Stimulated activated CD4-positive, alpha-beta T cell treated with anti-CD3 and anti-CD28 coated beads, Interleukin-4, amount 100 ng/mL, for 1 hour (primary cell): ENCODE measurements around the gene PYGL.
"Not testable (repeated sequence)": the region's sequence is repeated elsewhere in the genome, so short reads cannot be mapped to it uniquely, and the experiment has no call there.

Experiments
- DNase-seq: peaks from one replicate; pipeline ENCODE4 v3.0.0-alpha.2; 2020

Gene PYGL

DNA sequence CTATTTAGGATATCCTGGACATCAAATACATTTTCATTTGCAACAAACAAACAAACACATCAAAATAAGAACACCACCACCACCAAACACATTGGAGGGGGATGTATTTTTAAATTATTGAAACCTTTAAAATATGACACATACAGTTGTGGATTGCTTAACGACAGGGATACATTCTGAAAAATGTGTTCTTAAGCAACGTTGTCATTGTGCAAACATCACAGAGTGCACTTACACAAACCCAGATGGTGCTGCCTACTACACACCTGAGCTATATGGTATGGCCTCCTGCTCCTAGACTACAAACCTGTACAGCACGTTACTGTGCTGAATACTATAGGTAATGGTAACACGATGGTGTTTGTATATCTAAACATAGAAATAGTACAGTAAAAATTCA lies 19.4 kb downstream of the PYGL start:
- no peak for DNase-seq

DNA sequence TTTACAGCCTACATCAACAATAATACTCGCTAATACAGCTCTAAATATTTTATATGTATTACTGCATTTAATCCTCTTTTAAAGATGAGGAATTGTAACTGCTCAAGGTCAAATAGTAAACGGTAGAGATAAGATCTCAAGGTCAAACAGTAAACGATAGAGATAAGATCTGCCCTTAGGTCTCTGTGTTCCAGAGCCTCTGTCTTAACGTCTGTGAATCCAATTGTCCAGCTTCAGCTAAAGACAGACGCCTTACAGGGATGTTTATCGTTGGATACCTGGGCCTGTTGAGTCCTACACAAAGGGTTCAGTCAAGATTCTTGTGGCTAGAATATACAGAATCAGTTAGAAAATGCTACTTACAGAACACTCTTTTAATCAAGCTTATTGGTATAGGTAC lies 20.0 kb downstream of the PYGL start:
- DNase-seq, result no peak

DNA sequence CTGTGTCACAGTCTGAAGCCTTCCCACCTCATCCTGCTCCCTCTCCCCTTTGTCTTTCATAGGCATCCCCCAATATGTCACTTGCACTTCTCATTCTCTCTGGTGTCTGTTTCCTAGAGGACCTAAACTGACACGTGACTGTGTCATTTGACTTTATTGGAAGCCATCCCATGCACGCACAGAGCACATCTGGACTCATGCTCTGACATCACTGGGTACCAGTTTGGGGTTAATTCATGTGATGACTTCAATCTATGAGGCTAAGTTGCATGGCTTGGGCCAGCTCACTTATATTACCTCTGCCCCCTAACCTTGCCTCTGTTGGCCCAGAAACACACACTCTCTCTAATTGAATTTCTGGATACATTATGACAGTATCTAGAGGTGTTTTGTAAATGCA lies 21.5 kb downstream of the PYGL start:
- DNase-seq, result no peak

DNA sequence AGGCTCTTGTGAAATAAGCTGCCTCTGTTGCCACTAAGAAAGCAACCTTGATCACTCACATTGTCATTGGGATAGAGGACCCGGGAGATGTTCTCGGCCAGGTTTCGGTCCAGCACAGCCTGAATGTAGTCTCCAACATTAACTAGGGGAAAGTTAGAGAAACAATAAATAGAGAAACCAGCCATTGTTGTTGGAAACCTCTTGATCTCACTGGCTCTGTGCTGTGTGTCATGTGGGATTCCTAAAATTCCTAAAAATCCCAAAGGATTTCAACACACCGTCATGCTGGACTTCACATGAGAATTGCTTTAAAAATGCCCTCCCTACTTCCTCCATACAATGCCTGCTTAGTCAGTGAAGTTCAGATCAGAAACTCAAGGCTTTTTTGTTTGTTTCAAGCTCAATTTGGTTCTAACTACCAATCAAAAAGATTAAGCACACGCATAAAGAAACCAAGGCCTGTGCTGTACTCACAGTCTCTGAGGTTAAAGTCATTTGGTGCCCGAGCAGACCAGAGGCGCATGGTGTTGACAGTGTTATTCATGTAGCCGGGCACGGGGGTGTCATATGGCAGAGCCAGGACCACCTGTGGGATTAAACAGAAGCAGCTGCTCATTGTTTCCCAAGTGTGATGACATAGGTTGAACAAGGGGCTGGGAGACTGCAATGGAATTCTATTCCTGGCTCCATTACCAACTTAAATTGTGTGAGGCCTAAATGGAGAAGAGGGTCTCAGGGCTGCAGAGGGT lies 23.6 kb downstream of the PYGL start:
- no peak for DNase-seq

DNA sequence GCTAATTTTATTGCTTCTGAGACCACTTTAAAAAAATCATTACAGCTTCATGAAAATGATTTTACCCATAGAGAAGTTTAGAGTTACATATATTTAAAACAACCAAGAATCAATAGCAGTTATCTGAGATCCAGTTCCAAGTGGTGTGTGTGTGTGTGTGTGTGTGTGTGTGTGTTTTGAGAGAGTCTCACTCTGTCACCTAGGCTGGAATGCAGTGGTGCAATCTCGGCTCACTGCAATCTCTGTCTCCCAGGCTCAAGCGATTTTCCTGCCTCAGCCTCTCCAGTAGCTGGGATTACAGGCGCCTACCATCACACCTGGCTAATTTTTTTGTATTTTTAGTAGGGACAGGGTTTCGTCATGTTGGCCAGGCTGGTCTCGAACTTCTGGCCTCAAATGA lies 24.8 kb downstream of the PYGL start:
- DNase-seq, result not testable (repeated sequence)

DNA sequence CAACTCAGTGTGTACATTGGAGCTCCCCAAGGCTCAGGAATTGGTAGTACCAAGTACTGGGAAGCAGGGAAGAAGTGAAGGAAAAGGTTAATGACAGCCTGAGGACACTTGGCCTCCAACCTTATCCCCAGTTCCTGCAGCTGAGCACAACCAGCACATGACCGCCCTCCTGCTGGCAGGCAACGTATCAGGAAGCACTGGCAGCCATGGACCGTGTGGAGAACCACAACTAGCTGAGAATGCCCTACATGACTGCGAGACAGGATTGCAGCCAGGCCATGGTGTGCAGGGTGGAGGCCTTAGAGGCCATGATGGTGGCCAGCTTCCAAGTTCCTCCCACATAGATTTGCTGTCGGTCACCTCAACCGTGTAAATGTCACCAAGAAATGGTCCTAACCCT lies 26.8 kb downstream of the PYGL start:
- no peak for DNase-seq

DNA sequence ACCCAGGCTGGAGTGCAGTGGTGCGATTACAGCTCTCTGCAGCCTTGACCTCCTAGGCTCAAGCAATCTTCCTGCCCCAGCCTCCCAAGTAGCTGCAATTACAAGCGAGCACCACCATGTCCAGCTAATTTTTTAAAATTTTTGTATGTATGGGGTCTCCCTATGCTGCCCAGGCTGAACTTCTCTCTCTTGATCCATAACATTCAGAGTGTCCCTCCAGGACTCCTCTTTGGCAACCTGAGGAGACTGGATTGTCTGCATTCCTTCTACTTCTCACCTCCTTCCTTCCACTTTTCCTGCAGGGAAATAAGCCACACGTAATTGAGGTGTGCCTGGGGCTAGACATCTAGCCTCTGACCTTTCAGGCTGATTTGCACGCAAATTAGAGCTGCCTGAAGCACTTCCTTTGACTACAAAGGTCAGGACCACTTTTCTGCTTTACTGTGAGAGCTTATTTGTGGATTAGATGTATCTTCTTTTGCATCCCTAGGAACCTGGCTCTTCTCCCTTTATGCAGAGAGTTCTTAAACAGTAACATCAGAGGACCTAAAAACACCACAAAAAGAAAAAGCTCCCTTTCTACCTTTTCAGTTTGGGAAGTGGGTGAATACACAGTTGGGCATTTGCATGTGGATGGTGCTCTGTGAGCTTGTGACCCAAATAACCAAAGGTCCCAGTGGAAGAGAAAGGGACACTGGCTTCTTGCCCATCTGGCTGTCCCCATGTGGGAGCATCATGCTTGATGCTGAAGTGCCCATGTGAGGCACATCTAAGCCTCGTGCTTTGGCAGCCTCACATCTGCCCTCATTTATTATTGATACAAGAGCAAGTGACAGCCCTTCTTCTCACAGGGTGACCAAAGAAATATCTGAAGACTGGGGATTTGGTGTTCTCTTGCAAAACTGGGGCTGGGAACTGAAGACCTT lies 33.5 kb downstream of the PYGL start:
- no peak for DNase-seq

DNA sequence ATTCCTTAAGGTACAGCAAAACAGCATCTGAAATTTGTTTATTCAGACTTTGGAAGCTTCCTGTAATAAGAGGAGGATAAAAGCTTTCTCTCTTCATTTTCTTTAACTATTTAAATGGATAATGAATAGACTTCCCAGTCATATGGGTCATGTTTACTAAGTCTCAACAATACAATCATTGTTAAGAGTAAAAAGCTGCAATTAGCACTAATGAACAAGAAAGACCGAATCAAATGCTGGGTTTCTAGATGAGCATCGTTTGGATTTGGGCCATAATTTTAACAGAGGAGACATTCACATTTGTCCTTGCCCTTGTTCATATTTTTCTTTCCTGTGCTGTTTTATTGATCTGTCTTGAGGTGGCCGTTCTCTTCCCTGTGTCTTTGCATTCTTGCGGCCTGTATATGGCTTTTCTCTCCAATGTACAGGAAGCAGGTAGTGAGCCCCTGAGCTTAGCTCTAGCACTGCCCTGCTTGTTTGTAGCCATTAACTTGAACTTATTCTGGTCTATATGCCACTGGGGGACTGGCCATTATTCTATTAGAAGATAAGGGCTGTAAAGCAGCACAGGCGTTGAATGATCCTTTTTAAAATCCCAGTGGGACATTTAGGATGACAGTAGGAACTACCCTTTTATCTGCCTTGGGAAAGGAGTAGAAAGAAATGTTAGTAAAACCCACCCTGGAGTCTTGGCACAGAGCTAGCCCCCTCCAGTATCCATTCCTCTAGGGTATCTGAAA lies 37.8 kb downstream of the PYGL start:
- DNase-seq, result no peak

DNA sequence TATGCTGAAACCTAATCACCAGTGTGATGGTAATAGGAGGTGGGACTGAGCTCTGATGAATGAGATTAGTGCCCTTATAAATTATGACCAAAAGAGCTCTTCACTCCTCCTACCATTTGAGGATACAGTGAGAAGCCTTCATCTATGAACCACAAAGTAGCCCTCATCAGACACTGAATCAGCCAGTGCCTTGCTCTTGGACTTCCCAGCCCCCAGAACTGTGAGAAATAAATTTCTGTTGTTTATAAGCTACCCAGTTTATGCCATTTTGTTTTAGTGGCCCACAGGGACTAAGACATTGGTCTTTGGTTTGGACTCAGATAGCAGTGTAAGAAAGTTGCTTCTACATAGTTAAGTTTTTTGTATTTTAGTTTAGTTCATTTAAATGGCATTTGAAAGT lies 39.6 kb downstream of the PYGL start:
- no peak for DNase-seq

DNA sequence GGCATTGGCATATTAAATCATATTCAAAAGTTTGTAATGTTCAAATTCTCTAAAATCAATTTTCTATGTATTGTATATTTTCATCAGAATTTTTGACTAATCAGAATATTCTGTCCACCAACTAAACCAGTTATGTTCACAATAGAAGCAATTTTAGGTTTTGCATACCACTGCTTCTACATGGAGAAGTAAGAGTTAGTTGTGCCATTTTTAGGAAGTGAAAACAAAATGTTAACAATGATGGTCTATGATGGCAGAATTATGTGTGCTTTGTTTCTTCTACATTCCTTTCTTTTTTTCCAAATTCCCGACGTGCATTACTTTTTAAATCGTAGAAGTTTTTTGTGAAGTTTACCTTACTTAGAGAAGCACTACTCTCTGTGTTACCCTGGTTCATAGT lies 42.9 kb downstream of the PYGL start:
- DNase-seq, result no peak

DNA sequence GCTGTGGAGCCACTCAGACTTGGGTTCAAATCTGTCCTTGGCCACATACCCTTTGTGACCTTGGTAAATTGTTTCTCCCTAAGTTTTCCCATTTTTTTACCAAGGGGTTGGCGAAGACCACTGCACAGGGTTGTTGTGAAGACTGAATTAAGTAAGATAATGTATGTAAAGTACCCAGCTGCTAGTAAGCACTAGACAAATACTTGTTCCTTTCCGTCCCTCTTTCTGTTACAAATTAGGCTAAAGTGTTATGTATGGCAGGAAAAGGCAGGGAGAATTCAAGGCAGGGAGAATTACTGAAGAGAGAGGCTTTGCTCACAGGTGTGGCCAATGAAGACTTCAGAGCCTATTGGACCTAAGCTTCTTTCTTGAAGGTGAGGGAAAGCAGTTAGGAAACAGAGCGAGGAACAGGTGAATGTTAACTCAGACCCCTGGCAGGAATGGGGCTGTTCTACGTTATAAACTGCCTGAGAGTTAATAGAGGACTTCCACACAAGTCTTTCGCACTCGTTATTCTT lies 46.6 kb downstream of the PYGL start:
- DNase-seq, result no peak

DNA sequence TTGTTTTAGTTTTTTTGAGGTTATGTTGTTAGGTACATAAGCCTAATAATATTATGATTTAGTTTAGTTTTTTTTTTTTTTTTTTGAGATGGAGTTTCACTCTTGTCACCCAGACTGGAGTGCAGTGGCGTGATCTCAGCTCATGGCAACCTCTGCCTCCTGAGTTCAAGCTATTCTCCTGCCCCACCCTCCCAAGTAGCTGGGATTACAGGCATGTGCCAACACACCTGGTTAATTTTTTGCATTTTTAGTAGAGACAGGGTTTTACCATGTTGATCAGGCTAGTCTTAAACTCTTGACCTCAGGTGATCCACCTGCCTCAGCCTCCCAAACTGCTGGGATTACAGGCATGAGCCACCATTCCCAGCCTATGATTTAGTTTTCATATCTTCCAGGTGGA lies 47.3 kb downstream of the PYGL start:
- not testable (repeated sequence) for DNase-seq

DNA sequence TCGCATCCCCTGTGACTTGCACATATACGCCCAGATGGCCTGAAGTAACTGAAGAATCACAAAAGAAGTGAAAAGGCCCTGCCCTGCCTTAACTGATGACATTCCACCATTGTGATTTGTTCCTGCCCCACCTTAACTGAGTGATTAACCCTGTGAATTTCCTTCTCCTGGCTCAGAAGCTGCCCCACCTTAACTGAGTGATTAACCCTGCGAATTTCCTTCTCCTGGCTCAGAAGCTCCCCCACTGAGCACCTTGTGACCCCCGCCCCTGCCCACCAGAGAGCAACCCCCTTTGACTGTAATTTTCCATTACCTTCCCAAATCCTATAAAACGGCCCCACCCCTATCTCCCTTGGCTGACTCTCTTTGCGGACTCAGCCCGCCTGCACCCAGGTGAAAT lies 47.9 kb downstream of the PYGL start:
- not testable (repeated sequence) for DNase-seq

DNA sequence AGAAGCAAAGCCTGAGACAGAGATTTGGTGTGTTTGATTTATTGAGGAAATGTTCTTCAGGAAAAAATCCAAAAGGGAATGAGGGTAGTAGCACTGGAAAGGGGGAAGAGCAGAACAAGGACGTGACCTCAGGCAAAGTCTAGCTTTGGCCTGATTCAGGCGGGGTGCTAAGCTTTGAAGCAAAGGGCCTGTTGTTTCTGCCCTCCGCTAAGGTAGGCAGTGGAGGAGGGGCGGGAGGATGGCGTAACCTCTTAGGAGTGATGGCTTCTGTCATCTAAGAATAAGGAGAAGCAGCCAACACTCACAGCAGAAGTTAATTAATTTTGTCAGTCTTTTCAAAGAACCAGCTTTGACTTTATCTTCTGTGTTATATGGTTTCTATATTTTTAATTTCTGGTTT lies 52.0 kb downstream of the PYGL start:
- no peak for DNase-seq

DNA sequence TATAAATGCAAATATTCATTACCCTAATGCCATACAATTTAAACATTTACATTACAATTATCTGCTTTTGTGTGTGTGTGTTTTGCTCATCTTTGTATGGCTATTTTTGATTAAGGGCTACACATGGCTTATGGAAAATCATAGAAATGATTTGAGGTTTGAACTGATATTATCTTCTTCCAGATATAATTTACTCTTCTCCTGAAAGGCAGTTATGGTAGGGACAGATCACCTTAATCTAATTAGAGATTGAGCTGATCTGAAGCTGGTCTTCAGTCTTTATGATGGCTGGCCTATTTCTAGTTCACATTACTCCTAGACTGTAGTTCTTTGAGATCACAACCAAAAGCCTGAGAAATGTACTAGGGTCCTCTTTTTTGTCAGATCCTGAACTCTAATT lies 56.8 kb downstream of the PYGL start:
- no peak for DNase-seq

DNA sequence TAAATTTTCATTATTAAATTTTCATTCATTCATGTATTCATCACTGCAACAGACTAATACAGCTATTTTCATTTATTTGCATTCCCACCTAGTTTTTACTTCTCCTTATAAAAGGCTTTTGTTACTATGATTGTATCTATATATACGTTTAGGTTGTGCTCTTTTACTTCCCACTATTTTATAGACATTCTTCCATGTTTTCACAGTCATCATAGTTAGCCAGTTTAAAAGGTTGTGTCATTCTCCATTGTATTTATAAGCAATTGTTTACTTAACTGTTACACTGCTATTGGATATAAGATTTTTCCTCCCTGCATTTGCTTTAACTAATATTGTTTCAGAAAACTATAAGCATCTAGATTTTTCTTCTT lies 60.5 kb downstream of the PYGL start:
- DNase-seq, result no peak

DNA sequence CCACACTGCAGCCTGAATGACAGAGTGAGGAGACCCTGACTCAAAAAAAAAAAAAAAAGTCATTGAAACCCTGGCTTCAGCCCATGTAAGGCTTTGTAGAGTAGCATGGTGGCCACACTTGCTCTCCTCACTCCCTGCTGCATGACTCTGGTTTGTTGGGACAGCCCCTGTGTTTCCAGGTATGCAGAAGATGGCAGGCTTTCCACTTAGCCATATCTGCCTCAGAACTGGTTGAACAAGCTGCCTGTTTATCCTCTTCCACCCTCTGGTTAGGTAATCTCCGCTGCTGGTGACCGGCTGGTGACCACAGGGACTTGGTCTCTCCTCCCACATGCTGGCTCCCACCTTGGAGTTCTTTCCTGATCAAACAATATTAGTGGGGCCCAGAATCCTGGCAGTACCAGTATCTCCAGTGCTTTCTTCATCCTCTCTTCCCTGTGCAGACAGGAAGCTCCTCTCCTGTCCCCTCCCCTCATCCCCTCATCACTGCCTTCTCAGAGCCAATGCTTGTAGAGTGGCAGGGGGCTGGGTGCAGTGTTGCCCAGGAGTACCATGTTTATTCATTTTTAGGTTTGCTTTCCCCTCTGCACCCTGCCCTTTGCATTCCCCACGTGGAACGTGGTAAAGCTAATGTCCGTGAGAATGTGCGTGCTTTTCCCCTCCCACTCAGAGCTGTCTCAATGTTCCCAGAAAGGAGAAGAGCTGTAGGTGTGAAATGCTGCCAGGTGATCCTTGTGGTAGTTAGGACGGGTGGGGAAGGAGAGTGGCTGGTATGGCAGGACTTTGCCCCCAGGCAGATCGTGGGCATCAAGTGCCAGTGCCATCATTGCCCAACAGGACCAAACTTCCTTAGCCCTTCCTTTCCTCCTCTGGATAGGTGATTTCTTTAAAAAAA lies 61.1 kb downstream of the PYGL start:
- DNase-seq, result no peak

DNA sequence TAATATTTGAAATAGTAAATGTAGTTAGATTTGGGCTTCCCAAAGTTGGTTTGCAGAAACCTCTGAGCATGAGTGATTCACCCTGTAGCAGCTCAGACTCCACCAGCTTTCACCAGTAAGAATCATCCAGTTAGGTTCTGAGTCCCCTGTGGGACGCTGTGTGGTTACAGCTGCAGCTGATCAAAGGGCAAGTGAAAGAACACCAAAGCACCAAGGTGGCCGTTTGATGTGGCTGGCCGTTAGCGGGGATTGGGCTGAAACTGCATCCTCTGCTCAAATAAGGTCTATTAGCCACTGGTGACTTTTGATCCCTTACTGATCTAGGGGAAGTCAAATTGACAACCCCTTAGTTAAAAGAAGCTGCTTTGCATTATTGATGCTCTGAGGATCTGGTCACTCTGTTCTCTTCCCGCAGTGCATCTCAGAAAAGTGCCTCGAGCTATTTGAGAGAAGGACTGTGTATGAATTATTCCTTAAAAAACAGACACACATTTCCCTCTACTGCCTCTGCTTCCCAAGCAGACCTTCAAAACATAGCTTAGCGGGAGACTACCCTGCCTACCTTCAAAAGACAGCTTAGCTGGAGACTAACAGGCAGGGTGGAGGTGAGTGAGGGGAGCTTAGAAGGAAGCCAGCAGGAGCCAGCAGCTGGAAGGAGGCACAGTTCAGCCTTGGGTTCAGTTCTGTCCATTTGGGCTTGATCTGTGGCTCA lies 68.8 kb downstream of the PYGL start:
- DNase-seq, result peak; percentile 45

DNA sequence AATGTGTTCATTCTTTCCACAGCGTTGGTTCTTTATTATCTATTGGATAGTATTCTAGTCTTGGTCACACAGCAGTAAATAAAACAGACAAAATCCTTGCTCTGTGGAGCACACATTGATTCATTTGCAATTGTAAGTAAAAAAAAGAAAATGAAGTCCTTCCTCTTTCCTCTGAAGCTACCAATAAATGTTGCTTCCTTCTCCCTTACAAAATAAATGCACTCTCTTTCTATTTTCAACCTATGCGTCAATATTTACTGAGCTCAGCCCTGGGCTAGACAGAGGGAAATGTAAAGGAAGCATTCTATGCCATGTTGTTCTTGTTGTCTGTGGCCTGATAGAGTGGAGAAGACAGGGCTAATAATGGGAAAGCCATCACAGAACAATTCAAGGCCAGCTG lies 69.5 kb downstream of the PYGL start:
- no peak for DNase-seq

DNA sequence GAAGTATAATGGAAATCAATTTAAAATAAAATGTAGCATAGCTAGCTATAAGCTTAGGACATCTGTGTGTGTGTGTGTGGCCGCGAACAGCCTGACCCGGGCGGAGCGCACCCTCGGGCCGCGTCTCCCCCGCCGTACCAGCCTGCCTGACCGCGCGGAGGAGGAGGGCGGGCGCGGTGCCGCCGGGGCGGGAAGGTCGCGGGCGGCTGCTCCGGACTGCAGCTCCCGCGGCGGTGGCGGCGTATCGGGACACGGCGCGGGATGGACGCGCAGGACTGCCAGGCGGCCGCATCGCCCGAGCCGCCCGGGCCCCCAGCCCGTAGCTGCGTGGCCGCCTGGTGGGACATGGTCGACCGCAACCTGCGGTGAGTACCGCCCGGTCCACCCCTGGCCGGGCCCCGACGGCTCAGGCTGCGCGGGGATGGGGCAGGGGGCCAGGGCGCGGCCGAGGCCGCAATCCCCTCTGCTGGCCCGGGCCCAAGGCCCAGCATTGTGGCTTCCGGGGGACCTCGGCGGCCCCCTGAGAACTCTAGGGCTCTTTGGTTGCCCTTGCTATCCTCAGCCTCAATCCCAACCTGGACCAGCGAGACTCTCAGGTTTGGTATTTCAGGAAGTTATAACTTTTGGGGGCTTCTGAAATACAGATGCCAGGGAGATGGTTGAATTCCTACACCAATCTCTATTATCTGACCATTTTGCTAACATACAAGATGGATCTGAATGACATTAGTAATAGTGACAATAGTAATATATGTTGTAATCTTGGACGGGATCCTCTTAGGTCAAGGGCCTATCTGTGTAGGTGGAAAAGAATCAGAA lies 72.2 kb downstream of the PYGL start, which contains the start of gene ABHD12B:
ABHD12B (plus strand) TSS at position 140 of the 819 bp plus-strand sequence; CDS start at position 262, 122 bp downstream.
- no peak for DNase-seq

DNA sequence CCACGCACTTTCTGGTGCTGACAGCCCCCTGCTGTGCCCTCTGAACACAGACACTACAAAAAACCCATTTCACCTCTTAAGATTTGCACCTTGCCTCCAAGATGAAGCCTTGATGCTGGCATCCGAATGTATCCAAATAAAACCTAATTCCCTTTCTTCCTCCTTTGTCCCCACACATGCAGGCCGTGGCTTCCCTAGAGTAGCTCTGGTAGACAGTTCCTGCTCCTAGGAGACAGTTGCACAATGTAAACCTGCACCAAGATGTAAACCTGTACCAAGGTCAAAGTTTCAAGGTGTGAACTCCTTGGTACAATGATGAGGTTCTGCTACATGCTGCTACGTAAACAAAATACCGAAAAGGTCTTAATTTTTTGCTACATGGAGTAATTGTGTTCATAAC lies 73.1 kb downstream of the PYGL start:
- no peak for DNase-seq
